ENCODE data around the gene CKS1B. TPM values are rescaled to one million over a fixed set of nuclear protein-coding genes. Genes with fewer than 3 reads are reported as not detected.
A peak's percentile ranks its signal among the peaks of the same experiment; 100 is the strongest.

CKS1B gene
- total and polyA plus RNA-seq, 9 of the 15 experiments (the other 6 are each of a cell fraction or from before 2014, with no cell fraction given), result 215 to 1,103 (median 460) TPM

DNA sequence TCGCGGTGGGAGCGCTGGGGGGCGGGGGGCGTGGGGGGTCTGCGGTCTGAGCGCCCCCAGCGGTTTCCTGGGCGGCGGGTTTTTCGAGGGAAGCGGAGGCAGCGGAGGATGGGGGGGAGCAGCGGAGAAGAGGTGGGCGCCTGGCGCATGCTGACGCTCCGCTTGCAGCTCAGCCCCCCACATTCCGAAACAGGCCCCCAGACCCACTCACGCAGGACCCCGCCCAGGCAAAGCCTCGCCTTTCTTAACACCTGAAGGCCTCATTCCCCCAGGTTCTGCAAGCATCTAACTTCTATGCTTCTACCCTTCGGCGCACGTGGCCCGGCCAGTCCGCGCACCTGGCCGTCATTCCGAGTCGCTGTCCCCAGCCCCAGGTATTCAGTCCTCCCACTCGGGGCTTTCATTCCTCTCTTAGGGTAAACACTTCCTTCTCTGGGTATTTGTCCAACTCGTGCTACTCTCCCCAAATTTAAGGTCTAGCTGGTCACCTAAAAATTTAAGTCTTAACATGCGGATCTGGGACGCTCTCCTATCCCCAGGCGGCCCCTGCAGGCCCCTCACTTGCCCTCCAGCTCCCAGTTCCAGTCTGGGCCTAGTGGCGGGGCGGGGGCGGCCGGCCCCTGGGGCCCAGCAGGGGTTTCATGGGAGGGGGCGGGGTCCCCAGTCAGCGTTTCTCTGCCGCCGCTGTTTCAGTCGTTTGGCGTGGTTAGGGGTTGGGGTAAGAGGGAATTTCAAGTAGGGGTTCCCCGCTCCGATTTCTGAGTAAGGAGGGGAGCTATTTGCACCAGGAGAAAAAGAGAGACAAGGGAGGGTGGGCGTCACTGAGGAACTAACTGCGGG, 25.3 kb downstream of the CKS1B start (continued):
- TF ChIP-seq ZNF511 (CRISPR knock-in tag; IDR thresholded peaks at IDR 0.05) (no peak), ZNF589 (CRISPR knock-in tag; IDR thresholded peaks at IDR 0.05; ENCODE audit: low read depth) (no peak; the same call in 1 of the 2 replicates), IRF1 (CRISPR knock-in tag; IDR thresholded peaks at IDR 0.05; ENCODE audit: borderline replicate concordance) (no peak), REST (IDR thresholded peaks at IDR 0.05; ENCODE audit: borderline replicate concordance) (peak; percentile 56; the same call in 1 of the 2 replicates), REST (CRISPR knock-in tag; IDR thresholded peaks at IDR 0.05; ENCODE audit: low read depth) (no peak), TEAD1 (CRISPR knock-in tag; IDR thresholded peaks at IDR 0.05) (peak in 1 of 2 experiments; percentile 28; a peak in 1 of 4 replicates), L3MBTL2 (IDR thresholded peaks at IDR 0.05) (peak; percentile 96), CBFB (CRISPR knock-in tag; IDR thresholded peaks at IDR 0.05) (no peak), ZNF324 (CRISPR knock-in tag; IDR thresholded peaks at IDR 0.05) (no peak)
- TF ChIP-seq, protein P1, sequence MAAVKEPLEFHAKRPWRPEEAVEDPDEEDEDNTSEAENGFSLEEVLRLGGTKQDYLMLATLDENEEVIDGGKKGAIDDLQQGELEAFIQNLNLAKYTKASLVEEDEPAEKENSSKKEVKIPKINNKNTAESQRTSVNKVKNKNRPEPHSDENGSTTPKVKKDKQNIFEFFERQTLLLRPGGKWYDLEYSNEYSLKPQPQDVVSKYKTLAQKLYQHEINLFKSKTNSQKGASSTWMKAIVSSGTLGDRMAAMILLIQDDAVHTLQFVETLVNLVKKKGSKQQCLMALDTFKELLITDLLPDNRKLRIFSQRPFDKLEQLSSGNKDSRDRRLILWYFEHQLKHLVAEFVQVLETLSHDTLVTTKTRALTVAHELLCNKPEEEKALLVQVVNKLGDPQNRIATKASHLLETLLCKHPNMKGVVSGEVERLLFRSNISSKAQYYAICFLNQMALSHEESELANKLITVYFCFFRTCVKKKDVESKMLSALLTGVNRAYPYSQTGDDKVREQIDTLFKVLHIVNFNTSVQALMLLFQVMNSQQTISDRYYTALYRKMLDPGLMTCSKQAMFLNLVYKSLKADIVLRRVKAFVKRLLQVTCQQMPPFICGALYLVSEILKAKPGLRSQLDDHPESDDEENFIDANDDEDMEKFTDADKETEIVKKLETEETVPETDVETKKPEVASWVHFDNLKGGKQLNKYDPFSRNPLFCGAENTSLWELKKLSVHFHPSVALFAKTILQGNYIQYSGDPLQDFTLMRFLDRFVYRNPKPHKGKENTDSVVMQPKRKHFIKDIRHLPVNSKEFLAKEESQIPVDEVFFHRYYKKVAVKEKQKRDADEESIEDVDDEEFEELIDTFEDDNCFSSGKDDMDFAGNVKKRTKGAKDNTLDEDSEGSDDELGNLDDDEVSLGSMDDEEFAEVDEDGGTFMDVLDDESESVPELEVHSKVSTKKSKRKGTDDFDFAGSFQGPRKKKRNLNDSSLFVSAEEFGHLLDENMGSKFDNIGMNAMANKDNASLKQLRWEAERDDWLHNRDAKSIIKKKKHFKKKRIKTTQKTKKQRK (IDR thresholded peaks at IDR 0.05; ENCODE audit: borderline replicate concordance, low read depth, low read length), result no peak
- TF ChIP-seq, protein P2, sequence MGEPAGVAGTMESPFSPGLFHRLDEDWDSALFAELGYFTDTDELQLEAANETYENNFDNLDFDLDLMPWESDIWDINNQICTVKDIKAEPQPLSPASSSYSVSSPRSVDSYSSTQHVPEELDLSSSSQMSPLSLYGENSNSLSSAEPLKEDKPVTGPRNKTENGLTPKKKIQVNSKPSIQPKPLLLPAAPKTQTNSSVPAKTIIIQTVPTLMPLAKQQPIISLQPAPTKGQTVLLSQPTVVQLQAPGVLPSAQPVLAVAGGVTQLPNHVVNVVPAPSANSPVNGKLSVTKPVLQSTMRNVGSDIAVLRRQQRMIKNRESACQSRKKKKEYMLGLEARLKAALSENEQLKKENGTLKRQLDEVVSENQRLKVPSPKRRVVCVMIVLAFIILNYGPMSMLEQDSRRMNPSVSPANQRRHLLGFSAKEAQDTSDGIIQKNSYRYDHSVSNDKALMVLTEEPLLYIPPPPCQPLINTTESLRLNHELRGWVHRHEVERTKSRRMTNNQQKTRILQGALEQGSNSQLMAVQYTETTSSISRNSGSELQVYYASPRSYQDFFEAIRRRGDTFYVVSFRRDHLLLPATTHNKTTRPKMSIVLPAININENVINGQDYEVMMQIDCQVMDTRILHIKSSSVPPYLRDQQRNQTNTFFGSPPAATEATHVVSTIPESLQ (CRISPR knock-in tag; IDR thresholded peaks at IDR 0.05), result no peak
